NCI-H524 treated with DMSO at 0.1 percent for 48 hours (cell line): Measurements from ENCODE around the gene ECE1.

Experiments
- DNase-seq: peaks from one replicate; lab custom pipeline; 2025; lab: John Stamatoyannopoulos, UW

ECE1 gene

DNA sequence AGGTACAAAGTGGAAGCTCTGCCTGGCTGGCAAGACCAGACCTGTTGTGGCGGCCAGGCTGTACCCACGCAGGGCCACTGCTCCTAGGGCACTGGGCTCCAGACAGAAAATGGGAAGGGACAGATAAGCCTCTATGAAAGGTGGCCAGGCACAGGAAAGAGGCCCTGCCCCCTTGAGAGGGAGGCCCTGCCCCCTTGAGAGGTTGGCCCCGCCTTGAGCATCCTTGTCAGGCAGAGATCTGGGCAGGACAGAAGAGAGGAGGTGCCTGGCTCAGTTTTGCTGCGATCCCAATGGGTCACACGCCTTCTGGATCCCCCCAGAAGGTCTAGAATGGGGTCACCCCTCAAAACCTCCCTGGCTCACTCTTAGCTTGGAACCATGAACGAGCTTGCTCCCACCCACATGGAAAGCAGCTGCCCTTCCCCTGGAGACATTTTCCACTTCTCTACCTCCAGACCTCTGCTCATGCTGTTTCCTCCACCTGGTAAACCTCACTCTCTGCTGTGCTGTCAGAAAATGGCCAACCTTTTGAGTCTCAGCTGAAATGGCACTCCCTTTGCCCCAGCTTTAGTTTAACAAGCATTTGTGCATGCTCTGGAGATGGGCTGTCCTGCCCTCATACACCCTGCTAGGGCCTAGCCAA is 17.5 kb upstream of the ECE1 start:
- no peak for DNase-seq

DNA sequence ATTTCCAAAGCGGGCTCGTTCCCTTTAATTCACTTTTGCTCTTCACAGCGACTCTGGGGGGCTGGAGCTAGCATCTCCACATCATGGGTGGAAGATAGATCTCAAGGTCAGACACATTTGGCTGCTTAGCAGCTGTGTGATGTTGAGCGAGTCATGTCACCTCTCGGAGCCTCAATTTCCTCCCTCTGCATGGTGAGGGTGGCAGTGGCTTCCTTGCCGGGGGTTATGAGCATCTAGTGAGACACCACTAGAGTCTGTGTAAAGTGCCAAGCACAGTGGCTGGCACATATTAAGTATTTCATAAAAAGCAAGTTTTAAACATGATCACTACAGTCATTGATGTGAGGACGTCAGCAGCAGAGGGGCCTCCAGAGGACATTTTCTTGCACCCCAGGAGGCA is 16.9 kb upstream of the ECE1 start:
- DNase-seq = no peak

DNA sequence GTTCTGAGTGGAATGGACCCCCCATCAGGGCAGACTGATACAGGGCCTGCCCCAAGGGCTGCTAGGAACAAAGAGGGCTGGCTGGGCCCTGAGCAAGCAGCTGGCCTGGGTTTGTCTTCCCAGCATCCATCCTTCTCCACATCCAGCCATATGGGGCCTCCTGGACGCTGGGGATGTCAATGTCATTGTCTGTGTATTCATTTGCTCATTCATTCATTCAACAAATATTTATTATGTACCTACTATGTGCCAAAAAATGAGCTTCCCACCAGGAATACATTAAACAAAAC is 15.6 kb upstream of the ECE1 start:
- no peak for DNase-seq

DNA sequence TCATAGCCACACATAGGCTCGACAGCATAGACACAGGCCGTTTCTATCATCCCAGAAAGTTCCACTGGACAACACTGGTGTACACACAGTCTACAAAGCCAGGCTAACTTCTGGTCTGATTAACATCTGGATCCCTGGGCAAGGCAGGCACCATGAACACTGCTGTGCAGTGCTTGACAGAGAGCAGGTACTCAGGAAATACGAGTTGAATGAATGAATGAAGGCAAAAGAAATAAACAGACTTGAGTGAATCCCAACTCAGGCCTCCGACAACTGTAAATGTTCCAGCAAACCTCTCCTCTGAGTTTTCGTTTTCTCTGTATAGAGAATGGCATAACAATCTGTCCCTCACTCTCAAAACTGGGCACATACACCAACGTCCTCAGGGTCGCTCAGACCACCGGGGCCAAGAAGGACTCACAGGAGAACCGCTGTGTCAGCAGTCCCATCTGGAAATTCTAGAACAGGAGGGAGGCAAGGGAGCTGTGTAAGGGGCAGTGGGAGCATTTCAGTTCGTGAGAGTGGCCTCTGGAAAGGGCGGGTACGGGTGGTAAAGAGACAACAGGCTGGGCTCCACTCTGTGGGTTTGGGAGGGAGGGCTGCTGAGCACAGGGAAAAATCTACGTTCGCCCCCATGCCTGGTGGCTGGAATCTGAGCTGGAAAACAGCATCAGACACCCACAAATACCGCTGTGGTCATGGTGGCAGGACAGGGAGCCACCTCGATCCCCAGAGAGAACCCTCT is 15.1 kb upstream of the ECE1 start:
- DNase-seq = no peak

DNA sequence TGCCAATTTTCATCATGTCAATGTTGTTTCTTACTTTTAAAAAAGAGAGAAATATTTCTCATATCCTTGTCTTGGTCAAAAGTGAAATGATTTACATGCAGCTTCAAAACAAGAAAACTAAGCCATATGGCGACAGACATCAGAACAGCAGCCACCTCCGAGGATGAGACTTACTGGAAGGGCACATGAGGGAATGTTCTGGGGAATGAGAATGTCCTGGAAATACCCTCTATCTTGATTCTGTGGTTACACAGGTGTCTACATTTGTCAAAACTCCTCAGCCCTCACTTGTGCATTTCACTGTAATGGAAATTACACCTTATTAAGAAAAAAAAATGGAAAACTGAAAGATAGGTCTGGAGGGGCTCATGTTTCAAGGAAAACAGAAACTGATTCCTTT is 14.2 kb upstream of the ECE1 start:
- DNase-seq = no peak

DNA sequence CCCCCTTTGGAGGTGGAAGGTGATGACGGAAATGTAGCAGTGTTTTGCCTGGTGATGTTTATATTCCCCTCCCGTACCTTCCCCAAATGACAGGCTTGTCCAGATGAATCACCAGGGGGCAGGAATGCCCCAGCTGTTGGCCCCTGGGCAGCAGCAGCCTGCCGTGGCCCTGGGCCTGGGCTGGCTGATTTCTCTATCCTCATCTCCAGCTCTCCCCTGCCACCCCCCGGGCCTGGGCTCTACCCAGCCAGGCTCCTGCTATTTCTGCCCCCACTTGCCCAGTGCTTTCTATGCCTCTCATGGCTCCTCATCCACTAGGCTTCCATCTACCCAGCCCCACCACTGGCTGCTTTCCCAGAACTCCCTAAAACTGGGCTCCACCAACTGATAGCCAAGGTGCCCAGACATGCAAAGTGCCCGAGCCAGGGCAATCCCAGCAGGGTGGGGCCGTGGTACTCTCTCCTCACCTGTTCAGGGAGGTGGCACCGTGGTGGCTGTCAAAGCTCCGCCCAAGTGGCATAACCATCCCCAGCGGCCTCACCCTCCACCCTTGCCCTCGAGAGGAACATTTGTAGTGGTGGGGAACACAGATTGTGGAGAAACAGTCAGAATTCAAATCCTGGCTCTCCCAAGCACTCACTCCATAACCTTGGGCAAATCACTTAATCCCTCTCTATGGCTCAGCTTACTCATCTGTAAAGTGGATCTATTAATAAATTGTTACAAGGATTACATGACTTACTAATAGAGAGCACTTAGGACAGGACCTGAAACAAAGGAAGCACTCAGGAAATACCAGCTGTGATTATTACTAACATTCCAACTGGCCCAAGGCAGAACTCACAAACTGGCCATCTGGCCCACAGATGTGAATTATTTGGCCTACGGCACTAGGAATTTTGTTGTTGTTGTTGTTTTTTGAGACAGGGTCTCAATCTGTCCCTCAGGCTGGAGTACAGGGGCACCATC is 12.8 kb upstream of the ECE1 start:
- DNase-seq = peak; percentile 51

DNA sequence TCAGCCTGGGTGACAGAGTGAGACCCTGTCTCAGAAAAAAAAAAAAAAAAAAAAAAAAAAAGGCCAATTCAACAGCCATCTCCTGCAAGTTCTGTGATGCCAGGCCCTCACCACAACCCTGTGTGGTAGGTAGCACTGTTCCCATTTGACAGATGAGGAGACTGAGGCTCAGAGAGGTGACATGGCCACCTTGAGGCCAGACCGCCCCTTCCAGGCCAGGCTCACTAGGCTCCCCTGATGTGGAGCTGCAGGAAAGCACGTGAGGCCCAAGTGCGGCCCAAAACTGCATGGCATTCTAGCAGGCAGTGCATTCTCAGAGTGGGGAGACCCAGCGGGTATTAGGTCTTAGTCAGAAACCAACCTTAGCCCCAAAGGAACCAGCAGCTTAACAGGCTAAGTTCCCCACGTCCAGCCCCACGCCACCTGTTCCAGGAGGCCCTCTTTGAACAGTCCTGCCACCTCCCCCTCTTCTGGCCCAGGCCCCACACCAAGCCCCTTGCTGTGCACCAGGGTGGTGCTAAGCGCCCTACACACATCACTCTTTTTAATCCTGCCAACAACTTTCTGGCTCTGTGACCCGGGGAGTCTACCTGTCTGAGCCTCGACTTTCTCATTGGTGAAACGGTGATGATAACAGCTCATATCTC is 11.7 kb upstream of the ECE1 start:
- no peak for DNase-seq

DNA sequence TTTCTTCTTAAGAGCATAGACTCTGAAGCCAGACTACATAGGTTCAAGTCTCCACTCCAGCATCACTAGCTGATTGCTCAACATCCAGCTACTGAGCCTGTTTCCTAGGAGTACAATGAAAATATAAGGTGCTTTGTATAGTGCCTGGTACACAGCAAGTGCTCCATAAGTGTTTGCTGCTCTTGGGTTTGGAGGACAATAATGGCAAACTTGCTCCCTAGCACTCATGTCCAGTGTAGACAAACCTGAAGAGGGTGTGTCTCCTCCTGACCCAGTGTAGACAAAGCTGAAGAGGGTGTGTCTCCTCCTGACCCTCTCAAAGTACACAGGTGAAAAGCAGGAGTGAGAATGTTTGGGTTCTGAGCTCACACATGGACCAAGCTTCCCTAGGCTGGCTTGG is 10.5 kb upstream of the ECE1 start:
- DNase-seq = no peak

DNA sequence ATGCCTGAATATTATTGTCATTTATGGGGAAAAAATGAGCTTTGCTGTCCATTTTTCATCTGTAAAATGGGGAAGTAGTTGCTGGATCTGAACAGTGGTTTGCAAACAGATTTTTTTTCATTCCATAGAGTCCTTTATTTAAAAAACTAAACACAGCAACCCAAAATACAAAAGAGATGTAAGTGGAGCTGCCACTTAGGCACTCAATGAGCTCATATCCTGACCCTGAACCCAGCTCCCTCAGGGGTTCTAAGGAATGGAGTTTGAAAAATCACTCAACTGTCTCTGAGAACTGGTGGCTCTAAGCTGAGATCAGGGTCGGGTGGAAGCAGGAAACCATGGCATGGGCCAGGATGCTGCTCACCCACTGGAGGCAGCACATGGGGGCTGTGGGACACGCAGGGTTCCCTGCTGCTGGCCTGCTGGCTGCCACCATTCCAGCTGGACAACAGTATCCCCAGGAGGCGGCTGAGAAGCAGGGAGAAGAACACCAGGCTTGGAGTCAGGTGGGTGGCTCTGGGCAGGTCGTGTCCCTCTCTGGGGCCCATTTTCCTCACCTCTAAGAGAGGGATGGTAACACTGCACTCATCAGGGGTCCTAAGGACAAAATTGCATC is 9.6 kb upstream of the ECE1 start:
- DNase-seq = no peak

DNA sequence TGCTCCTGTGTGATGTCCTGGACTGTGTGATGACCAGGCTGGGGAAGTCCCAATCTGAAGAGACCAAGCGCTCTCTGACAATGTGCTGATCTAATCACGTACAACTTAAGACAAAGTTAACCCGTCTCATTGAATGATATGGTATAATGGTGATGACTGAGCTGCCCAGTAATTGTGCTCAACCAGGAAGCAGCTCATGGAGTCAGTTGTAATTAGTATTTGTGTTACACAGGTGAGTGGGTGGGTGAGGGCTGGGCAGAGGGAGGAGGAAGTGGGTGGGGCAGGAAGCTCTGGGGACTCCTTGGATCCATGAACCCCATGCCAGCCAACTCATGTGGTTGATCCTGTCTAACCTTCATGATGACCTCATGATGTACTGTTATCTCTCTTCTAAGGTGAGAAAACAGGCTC is 8.7 kb upstream of the ECE1 start:
- no peak for DNase-seq

DNA sequence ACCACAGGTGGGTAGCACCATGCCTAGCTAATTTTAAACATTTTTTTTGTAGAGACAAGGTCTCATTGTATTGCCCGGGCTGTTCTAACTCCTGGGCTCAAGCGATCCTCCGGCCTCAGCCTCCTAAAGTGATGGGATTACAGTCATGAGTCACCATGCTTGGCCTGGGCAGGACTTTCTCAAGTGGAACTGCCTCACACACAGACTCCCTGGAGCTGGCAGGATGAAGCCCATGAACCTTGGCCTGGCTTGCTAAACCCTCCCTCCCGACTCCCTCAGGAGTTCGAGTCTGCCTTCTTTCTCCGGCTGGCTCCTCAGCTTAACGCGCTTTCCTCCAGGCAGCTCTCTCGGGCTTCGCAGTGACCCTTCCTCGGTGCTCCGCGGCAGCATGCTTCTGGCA is 7.7 kb upstream of the ECE1 start:
- DNase-seq = no peak

DNA sequence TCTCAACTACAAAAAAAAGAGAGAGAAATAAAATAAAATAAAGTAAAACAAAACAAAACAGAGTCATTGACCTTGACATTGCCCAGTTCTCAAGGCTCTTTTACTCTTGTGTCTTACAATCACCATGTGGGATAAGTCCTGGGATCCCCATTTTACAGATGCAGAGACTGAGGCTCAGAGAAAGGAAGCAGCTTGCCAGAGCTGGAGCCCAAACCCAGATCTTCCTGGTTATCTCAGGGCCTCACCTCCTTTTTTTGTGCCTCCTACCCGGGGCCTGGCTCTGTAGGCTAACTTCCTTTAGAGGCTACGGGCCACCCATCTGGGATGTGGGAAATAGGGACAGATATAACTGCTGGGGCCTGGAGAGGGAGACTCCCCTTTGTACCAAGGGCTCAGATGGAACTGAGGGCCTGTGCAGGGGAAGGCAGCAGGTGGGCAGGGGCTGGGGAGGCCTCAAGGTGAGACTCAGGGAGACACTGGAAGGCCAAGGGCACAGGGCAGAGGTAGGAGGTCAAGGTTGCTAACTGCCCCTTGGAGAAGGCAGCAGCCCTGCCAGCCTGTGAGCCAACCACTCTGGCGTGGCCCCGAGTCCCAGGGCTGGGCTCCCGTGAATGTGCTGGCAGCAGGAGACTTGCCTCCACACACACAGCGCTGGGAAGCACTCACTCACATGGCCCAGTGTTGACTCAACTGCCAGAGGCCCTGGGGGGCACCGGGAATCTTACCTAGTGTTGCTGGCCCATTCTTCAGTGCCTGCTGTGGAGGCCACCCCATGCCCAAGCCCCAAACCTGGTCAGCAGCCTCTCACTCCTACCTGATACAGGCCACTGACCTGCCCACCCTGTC is 6.5 kb upstream of the ECE1 start:
- DNase-seq = no peak

DNA sequence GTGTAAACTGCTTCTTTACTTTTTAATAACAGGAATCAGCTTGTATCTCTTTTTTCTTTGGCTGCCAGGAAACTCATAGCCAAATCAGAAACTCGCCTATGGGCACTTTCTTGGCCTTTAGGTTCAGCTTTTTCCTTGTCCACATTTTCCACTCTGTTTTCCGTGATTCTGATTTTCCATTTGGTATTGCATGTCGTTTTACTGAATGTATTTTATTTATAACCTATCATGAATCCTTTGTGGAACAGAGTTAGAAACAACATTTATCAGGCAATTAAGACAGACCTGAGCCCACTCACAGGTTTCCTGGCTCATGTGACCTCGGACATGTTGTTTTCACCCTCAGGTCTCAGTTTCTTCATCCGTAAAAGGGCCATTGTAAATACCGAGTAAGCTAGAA is 5.3 kb upstream of the ECE1 start:
- DNase-seq = no peak

DNA sequence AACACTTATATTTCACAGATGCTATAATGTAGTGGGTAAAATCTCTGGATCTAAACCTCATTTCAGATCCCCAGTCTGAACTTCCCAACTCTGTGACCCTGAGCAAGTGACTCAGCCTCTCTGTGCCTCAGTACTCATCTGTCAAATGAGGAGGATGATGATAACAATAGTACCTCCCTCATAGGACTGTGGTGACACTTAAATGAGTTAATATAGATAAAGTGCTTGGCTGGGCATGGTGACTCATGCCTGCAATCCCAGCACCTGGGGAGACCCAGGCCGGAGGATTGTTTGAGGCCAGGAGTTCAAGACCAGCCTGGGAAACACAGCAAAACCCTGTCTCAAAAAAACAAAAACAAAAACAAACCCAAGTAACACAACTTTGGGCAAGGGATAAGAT is 4.7 kb upstream of the ECE1 start:
- no peak for DNase-seq

DNA sequence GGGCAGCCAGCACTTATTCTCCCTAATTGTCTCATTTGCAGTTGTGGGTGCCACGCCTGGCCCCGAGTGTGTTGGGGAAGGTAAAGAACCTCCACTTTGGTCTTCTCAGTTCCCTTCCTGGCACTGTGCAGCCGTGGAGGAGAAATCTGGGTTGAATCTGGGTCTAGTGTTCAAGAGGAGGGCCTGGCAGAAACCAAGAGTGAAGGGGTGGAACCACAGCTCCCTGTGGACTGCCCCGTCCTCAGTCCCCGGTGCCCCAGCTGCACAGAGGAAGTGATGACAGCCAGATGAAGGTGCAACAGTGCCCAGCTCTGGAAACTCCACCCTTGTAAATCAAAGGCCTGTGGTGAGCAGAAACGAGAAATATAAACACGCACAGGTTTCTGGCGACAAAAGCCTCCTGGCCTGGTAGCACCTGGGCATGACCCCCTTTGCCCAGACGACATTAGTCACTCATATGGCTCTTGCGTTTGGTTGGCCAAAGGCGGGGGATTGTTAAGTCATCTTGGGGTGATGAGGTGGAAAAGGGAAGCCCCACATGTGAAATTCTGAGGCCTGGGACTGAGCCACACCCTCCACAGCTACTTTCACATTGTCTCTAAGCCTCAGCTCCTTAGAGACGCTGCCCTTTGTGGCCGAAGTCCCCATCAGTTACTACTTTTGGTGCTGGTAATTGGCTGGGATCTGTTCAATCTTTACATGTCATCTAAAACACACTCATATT is 4.2 kb upstream of the ECE1 start:
- no peak for DNase-seq

DNA sequence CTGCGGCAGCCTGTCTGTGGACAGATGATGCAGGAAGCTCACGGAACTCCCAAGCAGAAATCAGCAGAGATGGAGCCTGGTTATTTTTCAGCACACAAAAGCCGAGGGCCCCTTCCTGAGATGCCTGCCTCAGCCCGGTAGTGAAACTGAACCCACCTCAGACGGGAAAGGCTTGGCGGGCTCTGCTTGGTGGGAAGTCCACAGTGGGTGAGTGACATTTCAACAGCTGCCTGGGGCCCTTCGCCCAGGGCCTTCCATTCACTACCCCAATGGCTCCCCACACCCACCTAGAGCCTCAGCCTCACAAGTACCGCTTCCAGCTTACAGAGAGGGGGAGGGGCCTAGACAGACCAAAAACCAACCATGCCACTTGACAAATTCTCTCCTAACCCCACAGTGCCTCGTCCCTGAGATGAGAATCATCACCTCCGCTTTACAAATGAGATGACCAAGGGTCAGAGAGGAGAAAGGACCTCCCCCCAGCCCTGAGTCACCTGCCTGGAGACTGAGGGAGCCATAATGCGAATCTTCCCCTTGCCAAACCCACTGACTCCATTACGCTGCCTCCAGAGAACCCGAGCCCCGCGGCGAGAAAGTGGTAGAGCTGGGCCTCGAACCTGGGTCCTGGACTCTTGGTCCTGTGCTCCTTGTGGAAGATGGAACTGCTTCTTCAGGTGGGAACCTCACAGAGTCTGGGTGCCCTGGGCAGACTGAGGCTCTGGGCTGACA is 3.4 kb upstream of the ECE1 start:
- DNase-seq = no peak

DNA sequence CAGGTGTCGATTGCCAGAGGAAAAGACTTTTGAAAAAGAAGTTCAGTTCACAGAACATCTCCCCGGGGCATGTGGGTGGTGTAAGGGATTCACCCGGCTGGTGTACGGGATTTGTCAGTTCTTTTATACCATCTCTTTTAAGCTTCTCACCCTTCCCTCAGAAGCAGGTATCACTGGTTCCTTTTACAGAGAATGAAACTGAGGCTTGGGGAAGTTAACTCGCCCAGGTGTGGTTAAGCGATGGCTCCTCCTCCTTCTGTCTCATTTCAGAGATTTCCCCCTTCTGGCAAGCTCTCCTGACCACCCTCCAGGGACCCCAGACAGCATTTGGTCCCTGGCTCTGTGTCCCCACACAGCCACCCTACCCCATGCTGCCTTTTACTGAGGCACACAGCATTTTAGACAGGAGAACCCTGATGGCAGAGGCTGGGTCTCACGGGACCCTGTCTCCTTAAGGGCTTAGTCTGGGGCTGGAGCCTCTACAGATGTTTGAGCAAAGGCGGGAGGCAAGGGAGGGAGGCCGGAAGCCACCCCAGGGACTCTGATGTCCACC is 2.8 kb upstream of the ECE1 start:
- DNase-seq = no peak

DNA sequence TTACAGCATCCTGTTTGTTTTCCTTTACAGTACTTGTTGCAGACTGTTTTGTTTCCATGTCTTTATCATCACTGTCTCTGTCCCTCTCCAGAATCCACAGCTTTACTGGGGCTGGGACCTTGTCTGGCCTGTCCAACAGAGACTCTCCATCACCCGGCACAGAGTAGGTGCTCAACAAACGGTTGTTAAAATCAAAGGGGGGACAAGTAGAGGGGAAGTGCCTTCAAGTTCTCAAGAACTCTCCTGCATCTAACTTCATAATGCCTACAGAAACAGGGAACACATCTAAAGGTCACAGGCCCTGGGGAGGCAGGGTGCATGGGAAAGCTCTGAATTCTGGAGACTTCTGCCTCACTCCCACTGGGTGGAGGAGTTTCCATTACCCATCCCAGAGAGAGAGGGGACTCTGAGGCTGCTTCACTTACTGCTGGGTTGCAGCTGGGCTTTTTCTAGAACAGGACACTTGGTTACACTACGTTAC is 2.3 kb upstream of the ECE1 start:
- no peak for DNase-seq

DNA sequence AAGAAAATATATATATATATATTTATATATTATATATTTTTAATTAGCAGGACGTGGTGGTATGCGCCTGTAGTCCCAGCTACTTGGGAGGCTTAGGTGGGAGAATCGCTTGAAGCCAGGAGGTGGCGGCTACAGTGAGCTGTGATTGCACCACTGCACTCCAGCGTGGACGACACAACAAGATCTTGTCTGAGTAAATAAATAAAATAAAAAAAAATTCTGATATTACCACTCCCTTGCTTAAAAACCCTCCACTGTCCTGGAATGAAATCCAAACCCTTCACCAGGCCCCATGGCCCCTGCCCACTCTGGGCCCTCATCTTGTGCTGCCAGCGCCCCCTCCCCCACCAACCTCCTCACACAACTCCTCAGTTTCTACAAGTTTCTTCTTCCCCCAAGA is 1.7 kb upstream of the ECE1 start:
- DNase-seq = no peak
